GM18858 (cell line): Measurements from ENCODE around the gene EXOSC3.

Experiments
- ATAC-seq: cut with Tn5 transposase; IDR thresholded peaks from one replicate; pipeline ENCODE4 v1.9.1; 2021; ENCODE audit not compliant: unreplicated experiment

Gene EXOSC3

GRCh38 chr9:37739222-37739621, 45.6 kb downstream of the EXOSC3 start:
- no peak for ATAC-seq

GRCh38 chr9:37732952-37733351, 51.9 kb downstream of the EXOSC3 start:
- ATAC-seq = no peak

- ATAC-seq = no peak
Measured at GRCh38 chr9:37732086-37732741, 52.6 kb downstream of the EXOSC3 start.

- ATAC-seq = no peak
Measured at GRCh38 chr9:37730839-37731238, 54.0 kb downstream of the EXOSC3 start.

GRCh38 chr9:37730256-37730655, 54.6 kb downstream of the EXOSC3 start:
- ATAC-seq = no peak
